Measurements from ENCODE around the gene RYR3. TPM values are rescaled to one million over a fixed set of nuclear protein-coding genes. Genes with fewer than 3 reads are reported as not detected.
A peak's percentile ranks its signal among the peaks of the same experiment; 100 is the strongest.
"Not testable (repeated sequence)": the region's sequence is repeated elsewhere in the genome, so short reads cannot be mapped to it uniquely, and the experiment has no call there.

Gene RYR3
- total RNA-seq, 4 donors from 2014 or later = 9.1 to 64.0 (median 30.4) TPM

DNA sequence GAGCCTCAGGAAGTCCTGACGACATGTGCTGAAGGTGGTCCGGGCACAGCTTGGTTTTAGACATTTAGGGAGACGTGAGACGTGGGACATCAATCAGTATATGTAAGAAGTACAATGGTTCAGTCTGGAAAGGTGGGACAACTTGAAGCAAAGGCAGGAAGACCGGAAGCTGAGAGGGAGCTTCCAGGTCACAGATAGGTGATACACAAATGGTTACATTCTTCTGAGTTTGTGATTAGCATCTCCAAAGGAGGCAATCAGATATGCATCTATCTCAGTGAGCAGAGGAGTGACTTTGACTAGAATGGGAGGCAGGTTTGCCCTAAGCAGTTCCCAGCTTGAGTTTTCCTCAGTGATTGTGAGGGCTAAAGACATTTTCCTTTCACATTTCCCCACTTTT lies 282.1 kb downstream of the RYR3 start:
- Histone ChIP-seq H3K27me3 (no peaks in the 10 kb centered on the region), H3K4me3 (no peak overlapping the region), H3K9me3 (no peaks in the 10 kb centered on the region), H3K36me3 (no peaks in the 10 kb centered on the region), H3K4me1 (no peaks in the 10 kb centered on the region), H3K27ac (no peak overlapping the region)
- intact Hi-C loops (cut with DNase I; ENCODE audit: low total_unique reads) = no loop called here
- no peak for DNase-seq
- TF ChIP-seq, protein P1, sequence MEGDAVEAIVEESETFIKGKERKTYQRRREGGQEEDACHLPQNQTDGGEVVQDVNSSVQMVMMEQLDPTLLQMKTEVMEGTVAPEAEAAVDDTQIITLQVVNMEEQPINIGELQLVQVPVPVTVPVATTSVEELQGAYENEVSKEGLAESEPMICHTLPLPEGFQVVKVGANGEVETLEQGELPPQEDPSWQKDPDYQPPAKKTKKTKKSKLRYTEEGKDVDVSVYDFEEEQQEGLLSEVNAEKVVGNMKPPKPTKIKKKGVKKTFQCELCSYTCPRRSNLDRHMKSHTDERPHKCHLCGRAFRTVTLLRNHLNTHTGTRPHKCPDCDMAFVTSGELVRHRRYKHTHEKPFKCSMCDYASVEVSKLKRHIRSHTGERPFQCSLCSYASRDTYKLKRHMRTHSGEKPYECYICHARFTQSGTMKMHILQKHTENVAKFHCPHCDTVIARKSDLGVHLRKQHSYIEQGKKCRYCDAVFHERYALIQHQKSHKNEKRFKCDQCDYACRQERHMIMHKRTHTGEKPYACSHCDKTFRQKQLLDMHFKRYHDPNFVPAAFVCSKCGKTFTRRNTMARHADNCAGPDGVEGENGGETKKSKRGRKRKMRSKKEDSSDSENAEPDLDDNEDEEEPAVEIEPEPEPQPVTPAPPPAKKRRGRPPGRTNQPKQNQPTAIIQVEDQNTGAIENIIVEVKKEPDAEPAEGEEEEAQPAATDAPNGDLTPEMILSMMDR (IDR thresholded peaks at IDR 0.05) = no peak
- TF ChIP-seq POLR2A (IDR thresholded peaks at IDR 0.05) = no peak

DNA sequence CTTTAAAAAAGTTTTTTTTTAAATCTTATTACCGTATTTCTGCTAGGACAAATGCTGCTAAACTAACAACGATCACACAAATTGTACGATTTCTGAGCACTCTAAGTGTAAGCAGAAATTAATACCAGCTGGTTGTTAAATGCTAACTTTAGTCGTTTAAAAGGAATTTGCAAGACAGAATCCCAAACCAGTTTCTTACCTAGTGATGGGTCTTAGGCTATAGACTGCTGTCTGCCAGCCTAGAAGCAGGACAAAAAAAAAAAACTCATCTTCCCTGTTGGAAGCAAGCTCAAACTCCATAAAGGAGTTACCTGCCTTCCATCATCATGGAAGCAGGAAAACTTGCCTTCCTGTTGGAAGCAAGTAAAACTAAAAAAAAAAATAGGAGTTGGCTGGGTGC lies 287.6 kb downstream of the RYR3 start:
- H3K4me3 ChIP-seq; H3K27me3 ChIP-seq; intact Hi-C loops (cut with DNase I; ENCODE audit: low total_unique reads); H3K9me3 ChIP-seq; H3K27ac ChIP-seq; H3K36me3 ChIP-seq; DNase-seq; H3K4me1 ChIP-seq: not testable (repeated sequence)

DNA sequence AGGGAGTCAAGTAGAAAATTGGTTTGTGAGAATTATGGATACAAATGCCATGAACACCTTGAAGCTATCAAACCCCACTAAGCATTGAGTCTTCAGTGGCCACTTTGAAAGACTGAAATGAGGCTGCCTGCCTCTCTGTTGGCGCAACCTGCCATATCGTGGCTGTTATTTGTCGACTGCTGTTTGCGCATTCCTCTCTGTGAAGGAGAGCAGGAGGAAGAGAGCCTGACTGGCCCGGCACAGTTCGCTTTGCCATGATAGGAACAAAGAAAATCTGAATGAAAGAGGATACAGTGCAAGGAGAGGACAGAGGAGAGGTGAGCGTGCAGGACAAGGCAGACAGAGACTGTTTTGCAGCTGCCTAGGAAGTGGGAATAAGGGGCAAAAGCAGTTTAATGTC lies 289.4 kb downstream of the RYR3 start:
- H3K4me1 ChIP-seq = no peaks in the 10 kb centered on the region
- no peak overlapping the region for H3K4me3 ChIP-seq
- no peak for TF ChIP-seq POLR2A (IDR thresholded peaks at IDR 0.05)
- TF ChIP-seq, protein P1 (IDR thresholded peaks at IDR 0.05) = no peak
- no peak overlapping the region for H3K27ac ChIP-seq
- DNase-seq = no peak
- H3K27me3 ChIP-seq = no peaks in the 10 kb centered on the region
- H3K9me3 ChIP-seq = no peaks in the 10 kb centered on the region
- intact Hi-C loops (cut with DNase I; ENCODE audit: low total_unique reads) = no loop called here
- no peaks in the 10 kb centered on the region for H3K36me3 ChIP-seq

DNA sequence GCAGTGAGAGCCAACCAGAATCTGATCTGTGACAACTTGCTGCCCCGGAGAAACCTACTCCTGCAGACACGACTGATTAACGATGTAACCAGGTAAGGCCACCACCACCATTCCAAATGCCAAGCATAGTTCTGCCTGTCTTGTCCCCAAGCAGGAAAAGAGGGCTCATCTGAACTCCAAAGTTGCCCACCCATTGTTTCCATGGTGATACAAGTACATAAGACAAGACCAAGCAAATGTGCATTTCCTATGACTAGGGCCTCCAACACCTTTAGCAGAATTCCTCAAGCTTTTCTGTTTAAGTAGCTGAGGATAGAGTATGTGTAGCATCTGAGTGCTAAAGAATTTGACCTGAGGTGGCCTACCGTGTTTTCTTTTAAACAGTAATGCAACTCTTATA lies 290.7 kb downstream of the RYR3 start:
- TF ChIP-seq, protein P1 (IDR thresholded peaks at IDR 0.05) = no peak
- TF ChIP-seq POLR2A (IDR thresholded peaks at IDR 0.05) = no peak
- intact Hi-C loops (cut with DNase I; ENCODE audit: low total_unique reads) = no loop called here
- DNase-seq = no peak
- H3K27me3 ChIP-seq = no peaks in the 10 kb centered on the region
- no peak overlapping the region for H3K4me3 ChIP-seq
- no peaks in the 10 kb centered on the region for H3K4me1 ChIP-seq
- H3K36me3 ChIP-seq = no peaks in the 10 kb centered on the region
- no peaks in the 10 kb centered on the region for H3K9me3 ChIP-seq
- no peak overlapping the region for H3K27ac ChIP-seq

DNA sequence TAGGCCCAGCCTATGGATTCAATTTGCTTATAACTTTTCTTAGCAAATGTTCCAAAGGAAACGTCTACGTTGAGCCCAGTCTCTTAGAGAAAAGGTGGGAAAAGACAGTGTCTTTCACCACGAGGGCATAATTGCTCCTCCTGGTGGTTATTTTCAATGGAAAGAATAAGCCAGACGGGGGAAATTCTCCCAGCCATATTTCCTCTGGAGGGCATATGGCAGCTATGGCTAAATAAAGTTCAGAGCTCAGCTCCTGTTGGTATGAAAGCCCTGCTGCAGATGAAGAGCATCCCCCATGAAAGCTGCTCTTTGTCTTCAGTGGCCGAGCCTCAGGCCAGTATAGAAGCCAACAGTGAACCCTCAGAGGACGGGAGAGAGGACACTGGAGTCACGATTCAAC lies 297.9 kb downstream of the RYR3 start:
- no peak overlapping the region for H3K27ac ChIP-seq
- H3K4me1 ChIP-seq = no peaks in the 10 kb centered on the region
- intact Hi-C loops (cut with DNase I; ENCODE audit: low total_unique reads) = no loop called here

More for the DNA sequence above, 297.9 kb downstream of the RYR3 start:
- Histone ChIP-seq H3K4me3 (no peak overlapping the region), H3K9me3 (no peaks in the 10 kb centered on the region), H3K27me3 (no peaks in the 10 kb centered on the region), H3K36me3 (no peaks in the 10 kb centered on the region)
- DNase-seq = no peak
- no peak for TF ChIP-seq POLR2A (IDR thresholded peaks at IDR 0.05)
- TF ChIP-seq, protein P1 (IDR thresholded peaks at IDR 0.05) = peak in 2 of 4 experiments; percentile 26 to 30
